WTC11 (cell line): ENCODE results near the gene SEL1L. TPM values are rescaled to one million over a fixed set of nuclear protein-coding genes. Genes with fewer than 3 reads are reported as not detected.

Experiments
- ATAC-seq: fragments of 200-7000 bp; cut with Tn5 transposase; 2 replicates; pipeline ENCODE4 v1.10.0; 2021; ENCODE audit warnings: mild to moderate bottlenecking, moderate library complexity
- CTCF ChIA-PET: fragments of 300-600 bp; sonication (Branson Sonifier 250); formaldehyde crosslinking; loops from one replicate; lab custom pipeline; 2021; ENCODE audit warnings: antibody characterized with exemption; lab: Charles Lee
- POLR2A ChIA-PET: fragments of 350-600 bp; sonication (Branson Sonifier 250); formaldehyde crosslinking; loops from one replicate; lab custom pipeline; 2021; ENCODE audit warnings: antibody characterized with exemption; lab: Charles Lee
- DNase-seq: peaks from one replicate; pipeline ENCODE4 v3.0.0; 2021; ENCODE audit warnings: low spot score
- H3K27ac Mint-ChIP-seq: 2 replicates; pipeline ENCODE4 v1.8.0; 2021; ENCODE audit warnings: mixed read lengths
- H3K27me3 Mint-ChIP-seq: 2 replicates; pipeline ENCODE4 v1.8.0; 2021; ENCODE audit warnings: low read depth, mild to moderate bottlenecking, moderate library complexity, mixed read lengths
- H3K36me3 Mint-ChIP-seq: 2 replicates; pipeline ENCODE4 v1.8.0; 2021; ENCODE audit warnings: mixed read lengths
- H3K4me1 Mint-ChIP-seq: 2 replicates; pipeline ENCODE4 v1.8.0; 2022; ENCODE audit warnings: mixed read lengths
- H3K4me3 Mint-ChIP-seq: 2 replicates; pipeline ENCODE4 v1.8.0; 2021; ENCODE audit warnings: mild to moderate bottlenecking, moderate library complexity, mixed read lengths
- H3K9me3 Mint-ChIP-seq: 2 replicates; pipeline ENCODE4 v1.8.0; 2021; ENCODE audit warnings: mixed read lengths
- ATF3 ChIP-seq: sonication (generic); formaldehyde crosslinking; conservative IDR thresholded peaks from 2 replicates; pipeline ENCODE4 v1.8.1; 2022; ENCODE audit warnings: mild to moderate bottlenecking, missing genetic modification reagents
- ATF6 ChIP-seq: sonication (generic); formaldehyde crosslinking; IDR thresholded peaks from 2 replicates; pipeline ENCODE4 v1.8.1; 2023; ENCODE audit warnings: mild to moderate bottlenecking, missing genetic modification reagents
- CREB1 ChIP-seq: sonication (generic); formaldehyde crosslinking; IDR thresholded peaks from 2 replicates; pipeline ENCODE4 v1.8.0; 2023; ENCODE audit warnings: mild to moderate bottlenecking, missing genetic modification reagents
- CREM ChIP-seq: sonication (generic); formaldehyde crosslinking; IDR thresholded peaks from 2 replicates; pipeline ENCODE4 v1.8.1; 2022; ENCODE audit warnings: mild to moderate bottlenecking, missing genetic modification reagents, moderate library complexity
- E2F5 ChIP-seq: sonication (generic); formaldehyde crosslinking; IDR thresholded peaks from 2 replicates; pipeline ENCODE4 v1.8.1; 2022; ENCODE audit warnings: mild to moderate bottlenecking, moderate library complexity, missing genetic modification reagents
- ETV6 ChIP-seq: sonication (generic); formaldehyde crosslinking; IDR thresholded peaks from 2 replicates; pipeline ENCODE4 v1.8.1; 2022; ENCODE audit warnings: mild to moderate bottlenecking, missing genetic modification reagents
- FOXJ3 ChIP-seq: sonication (generic); formaldehyde crosslinking; IDR thresholded peaks from 2 replicates; pipeline ENCODE4 v1.9.0; 2021; ENCODE audit warnings: missing genetic modification reagents, mild to moderate bottlenecking, borderline replicate concordance
- JUN ChIP-seq: sonication (generic); formaldehyde crosslinking; IDR thresholded peaks from 2 replicates; pipeline ENCODE4 v1.8.0; 2023; ENCODE audit warnings: mild to moderate bottlenecking, missing genetic modification reagents
- RELA ChIP-seq: sonication (generic); formaldehyde crosslinking; IDR thresholded peaks from 2 replicates; pipeline ENCODE4 v1.8.1; 2022; ENCODE audit warnings: missing genetic modification reagents, mild to moderate bottlenecking, borderline replicate concordance
- RORB ChIP-seq: fragments of 250-450 bp; sonication (Bioruptor Pico); IDR thresholded peaks from 2 replicates; pipeline ENCODE4 v1.9.0; 2021; ENCODE audit warnings: mild to moderate bottlenecking
- SMAD4 ChIP-seq: sonication (generic); formaldehyde crosslinking; IDR thresholded peaks from 2 replicates; pipeline ENCODE4 v1.8.0; 2022; ENCODE audit warnings: mild to moderate bottlenecking, missing genetic modification reagents
- TEAD1 ChIP-seq: sonication (generic); formaldehyde crosslinking; IDR thresholded peaks from 2 replicates; pipeline ENCODE4 v1.8.0; 2022; ENCODE audit warnings: mild to moderate bottlenecking, missing genetic modification reagents
- TP53 ChIP-seq: sonication (generic); formaldehyde crosslinking; IDR thresholded peaks from 2 replicates; pipeline ENCODE4 v1.8.1; 2023; ENCODE audit warnings: mild to moderate bottlenecking, missing genetic modification reagents
- ZMAT4 ChIP-seq: fragments of 250-450 bp; sonication (Bioruptor Pico); IDR thresholded peaks from 2 replicates; pipeline ENCODE4 v1.9.0; 2021; ENCODE audit warnings: mild to moderate bottlenecking
- ZNF232 ChIP-seq: sonication (generic); formaldehyde crosslinking; IDR thresholded peaks from 2 replicates; pipeline ENCODE4 v1.8.0; 2022; ENCODE audit warnings: mild to moderate bottlenecking, missing genetic modification reagents
- ZNF317 ChIP-seq: sonication (generic); formaldehyde crosslinking; IDR thresholded peaks from 2 replicates; pipeline ENCODE4 v1.8.1; 2023; ENCODE audit warnings: low read depth, mild to moderate bottlenecking, moderate library complexity, missing genetic modification reagents, borderline replicate concordance
- total RNA-seq: library from RNA; stranded (reverse); gene quantifications from 3 replicates; pipeline ENCODE4 v1.2.3, GENCODE V29; 2021
- TF ChIP-seq, protein P1 (sequence below): fragments of 250-450 bp; sonication (Bioruptor Pico); conservative IDR thresholded peaks from 2 replicates; pipeline ENCODE4 v1.9.0; 2021; ENCODE audit warnings: mild to moderate bottlenecking
- TF ChIP-seq, protein P2 (sequence below): fragments of 250-450 bp; sonication (Bioruptor Pico); IDR thresholded peaks from 2 replicates; pipeline ENCODE4 v2.1.2; 2022; ENCODE audit warnings: mild to moderate bottlenecking, moderate library complexity

Gene SEL1L
- total RNA-seq, 1 experiment from 2014 or later, result 29.1 TPM

DNA sequence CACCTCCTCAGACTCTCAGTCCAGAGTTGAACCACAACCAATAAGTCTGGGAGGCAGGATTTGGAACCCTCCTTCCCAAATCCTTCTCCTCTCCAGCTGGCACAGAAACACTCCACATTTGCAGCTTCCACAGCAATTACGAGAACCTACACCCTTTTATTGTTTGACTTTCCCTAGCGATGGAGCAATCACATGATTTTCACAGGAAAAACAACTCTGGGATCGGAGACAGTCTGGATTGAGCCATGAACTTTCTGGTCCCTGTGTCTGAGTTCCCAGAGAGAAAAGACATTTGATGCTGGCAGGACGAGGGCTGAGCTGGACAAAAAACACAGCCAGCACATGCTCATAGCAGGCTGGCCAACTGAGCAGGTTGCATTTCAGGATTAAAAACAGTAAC lies 84.5 kb downstream of the SEL1L start:
- Mint-ChIP-seq H3K36me3 (no peaks in the 10 kb centered on the region), H3K4me3 (no peak overlapping the region), H3K27ac (no peak overlapping the region), H3K4me1 (peaks cover 32% of the 10 kb centered on the region), H3K9me3 (peaks cover 4% of the 10 kb centered on the region), H3K27me3 (peaks cover 4% of the 10 kb centered on the region; the same call in 1 of the 2 replicates)
- ChIA-PET POLR2A (interaction anchor here (1.4 to 1.7 kb wide), 2 partner anchors 13 to 230 kb away, joined by 5 to 7 read pairs; no protein-coding TSS in a partner anchor), CTCF (interaction anchor here (0.7 to 3.0 kb wide), 7 partner anchors 13 to 279 kb away, joined by 3 to 23 read pairs (median 4); no protein-coding TSS in a partner anchor)
- no peak for ATAC-seq
- DNase-seq, result no peak
- no peak for TF ChIP-seq ETV6 (CRISPR knock-in tag)
- no peak for TF ChIP-seq CREB1 (CRISPR knock-in tag)
- TF ChIP-seq, protein P1, sequence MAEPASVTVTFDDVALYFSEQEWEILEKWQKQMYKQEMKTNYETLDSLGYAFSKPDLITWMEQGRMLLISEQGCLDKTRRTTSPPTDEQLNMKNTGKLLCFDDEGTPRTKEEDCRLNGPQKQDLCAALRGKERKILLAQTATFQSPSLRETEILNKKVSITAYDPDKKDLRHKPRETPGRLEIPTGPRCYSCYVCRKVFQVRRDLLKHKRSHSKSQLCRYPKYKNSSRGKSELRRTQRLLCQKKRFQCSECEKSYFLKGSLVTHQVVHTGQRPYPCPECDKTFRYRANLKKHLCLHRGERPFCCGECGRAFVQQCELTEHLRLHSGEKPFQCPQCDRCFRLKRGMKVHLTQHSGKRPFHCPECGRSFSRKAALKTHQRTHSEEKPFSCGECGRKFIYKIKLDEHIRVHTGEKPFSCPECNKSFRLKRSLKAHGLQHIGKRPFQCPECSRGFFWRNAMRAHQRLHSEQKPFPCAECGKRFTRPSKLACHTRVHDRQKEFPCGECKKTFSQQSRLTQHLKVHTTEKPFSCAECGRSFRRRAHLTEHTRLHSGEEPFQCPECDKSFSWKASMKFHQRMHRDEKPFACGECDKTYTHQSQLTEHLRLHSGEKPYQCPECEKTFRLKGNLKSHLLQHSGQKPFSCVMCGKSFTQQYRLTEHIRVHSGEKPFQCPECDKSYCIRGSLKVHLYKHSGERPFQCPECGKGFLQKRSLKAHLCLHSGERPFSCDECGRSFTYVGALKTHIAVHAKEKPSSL, result no peak
- TF ChIP-seq TP53 (CRISPR knock-in tag), result no peak
- TF ChIP-seq, protein P2, sequence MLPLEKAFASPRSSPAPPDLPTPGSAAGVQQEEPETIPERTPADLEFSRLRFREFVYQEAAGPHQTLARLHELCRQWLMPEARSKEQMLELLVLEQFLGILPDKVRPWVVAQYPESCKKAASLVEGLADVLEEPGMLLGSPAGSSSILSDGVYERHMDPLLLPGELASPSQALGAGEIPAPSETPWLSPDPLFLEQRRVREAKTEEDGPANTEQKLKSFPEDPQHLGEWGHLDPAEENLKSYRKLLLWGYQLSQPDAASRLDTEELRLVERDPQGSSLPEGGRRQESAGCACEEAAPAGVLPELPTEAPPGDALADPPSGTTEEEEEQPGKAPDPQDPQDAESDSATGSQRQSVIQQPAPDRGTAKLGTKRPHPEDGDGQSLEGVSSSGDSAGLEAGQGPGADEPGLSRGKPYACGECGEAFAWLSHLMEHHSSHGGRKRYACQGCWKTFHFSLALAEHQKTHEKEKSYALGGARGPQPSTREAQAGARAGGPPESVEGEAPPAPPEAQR (CRISPR knock-in tag), result no peak
- no peak for TF ChIP-seq ZMAT4 (CRISPR knock-in tag)

GRCh38 chr14:81447021-81447764 lies 86.5 kb downstream of the SEL1L start:
- Mint-ChIP-seq H3K27me3 (peaks cover 4% of the 10 kb centered on the region; the same call in 1 of the 2 replicates), H3K27ac (no peak overlapping the region), H3K36me3 (no peaks in the 10 kb centered on the region), H3K9me3 (peaks cover 13% of the 10 kb centered on the region), H3K4me3 (no peak overlapping the region), H3K4me1 (peaks cover 24% of the 10 kb centered on the region)
- POLR2A ChIA-PET, result no interaction called here
- ATAC-seq (no peak), DNase-seq (no peak)
- no peak for TF ChIP-seq E2F5 (CRISPR knock-in tag)
- TF ChIP-seq CREM (CRISPR knock-in tag), result no peak
- no peak for TF ChIP-seq ZNF317 (CRISPR knock-in tag)
- TF ChIP-seq ZNF232, result no peak
- TF ChIP-seq RELA, result no peak
- TF ChIP-seq, protein P1, result no peak
- TF ChIP-seq ATF6 (CRISPR knock-in tag), result no peak
- no peak for TF ChIP-seq FOXJ3 (CRISPR knock-in tag)
- TF ChIP-seq JUN, result no peak
- TF ChIP-seq TEAD1 (CRISPR knock-in tag), result no peak
- no peak for TF ChIP-seq SMAD4 (CRISPR knock-in tag)
- TF ChIP-seq ATF3 (CRISPR knock-in tag), result no peak
- TF ChIP-seq RORB (CRISPR knock-in tag), result no peak
- CTCF ChIA-PET, result interaction anchor here (1.0 to 2.1 kb wide), 2 partner anchors 93 to 177 kb away, joined by 3 to 10 read pairs; no protein-coding TSS in a partner anchor
